ENCODE measurements around the gene SMDT1. TPM values are rescaled to one million over a fixed set of nuclear protein-coding genes. Genes with fewer than 3 reads are reported as not detected.

The SMDT1 gene
- total and polyA plus RNA-seq, 2 donors from 2014 or later = 113 to 264 TPM

- no peak for TF ChIP-seq CTCF (IDR thresholded peaks at IDR 0.05; ENCODE audit: borderline replicate concordance, extremely low read depth, insufficient read depth)
- intact Hi-C loops (cut with DNase I) = no loop called here
- Histone ChIP-seq H3K4me1 (ENCODE audit: control insufficient read depth in 2 of 3, insufficient read depth in 2 of 3, low read depth in 1 of 3, low read length in 3 of 3) (peaks cover 5 to 21% (median 11%) of the 10 kb centered on the region in 3 donors), H3K36me3 (ENCODE audit: control insufficient read depth in 2 of 3, insufficient read depth in 3 of 3, low read length in 3 of 3) (peaks cover 3 to 27% (median 11%) of the 10 kb centered on the region in 3 donors), H3K27me3 (ENCODE audit: control insufficient read depth, insufficient read depth, low read length) (no peaks in the 10 kb centered on the region), H3K4me3 (ENCODE audit: low read length in 3 of 3) (peak overlapping the region; percentile 89 to 97 (median 89)), H3K9ac (ENCODE audit: low read length in 3 of 3) (peak overlapping the region; percentile 42 to 83 (median 74)), H3K27ac (ENCODE audit: low read depth in 2 of 2, low read length in 2 of 2) (peak overlapping the region; percentile 94 to 99), H3K9me3 (ENCODE audit: control insufficient read depth in 2 of 3, insufficient read depth in 1 of 3, low read length in 3 of 3) (no peaks in the 10 kb centered on the region)
- FAIRE-seq (no peak), DNase-seq (peak in 3 of 5 donors; percentile 48 to 77 (median 64))
Measured at GRCh38 chr22:42080287-42080686, 787 bp downstream of the SMDT1 start.

GRCh38 chr22:42083119-42083518 lies 3.6 kb downstream of the SMDT1 start:
- TF ChIP-seq CTCF (IDR thresholded peaks at IDR 0.05; ENCODE audit: borderline replicate concordance, extremely low read depth, insufficient read depth) = no peak
- no peak for FAIRE-seq
- Histone ChIP-seq H3K36me3 (ENCODE audit: control insufficient read depth in 2 of 3, insufficient read depth in 3 of 3, low read length in 3 of 3) (peaks cover 11 to 47% (median 27%) of the 10 kb centered on the region in 3 donors), H3K4me3 (ENCODE audit: low read length in 3 of 3) (no peak overlapping the region), H3K9ac (ENCODE audit: low read length in 3 of 3) (no peak overlapping the region), H3K4me1 (ENCODE audit: control insufficient read depth in 2 of 3, insufficient read depth in 2 of 3, low read depth in 1 of 3, low read length in 3 of 3) (peaks cover 5 to 24% (median 10%) of the 10 kb centered on the region in 3 donors), H3K27ac (ENCODE audit: low read depth in 2 of 2, low read length in 2 of 2) (no peak overlapping the region), H3K27me3 (ENCODE audit: control insufficient read depth, insufficient read depth, low read length) (no peaks in the 10 kb centered on the region), H3K9me3 (ENCODE audit: control insufficient read depth in 2 of 3, insufficient read depth in 1 of 3, low read length in 3 of 3) (no peaks in the 10 kb centered on the region)
- DNase-seq = peak in 1 of 5 donors; percentile 5
- intact Hi-C loops (cut with DNase I) = no loop called here

- FAIRE-seq (no peak), DNase-seq (no peak)
- no peak for TF ChIP-seq CTCF (IDR thresholded peaks at IDR 0.05; ENCODE audit: borderline replicate concordance, extremely low read depth, insufficient read depth)
- H3K36me3 ChIP-seq (ENCODE audit: control insufficient read depth in 2 of 3, insufficient read depth in 3 of 3, low read length in 3 of 3) = peaks cover 11 to 54% (median 27%) of the 10 kb centered on the region in 3 donors
- H3K4me1 ChIP-seq (ENCODE audit: control insufficient read depth in 2 of 3, insufficient read depth in 2 of 3, low read depth in 1 of 3, low read length in 3 of 3) = peaks cover 0 to 14% (median 10%) of the 10 kb centered on the region in 3 donors
- H3K4me3 ChIP-seq (ENCODE audit: low read length in 3 of 3) = no peak overlapping the region
- no peak overlapping the region for H3K27ac ChIP-seq (ENCODE audit: low read depth in 2 of 2, low read length in 2 of 2)
- H3K9ac ChIP-seq (ENCODE audit: low read length in 3 of 3) = no peak overlapping the region
- intact Hi-C loops (cut with DNase I) = no loop called here
- H3K27me3 ChIP-seq (ENCODE audit: control insufficient read depth, insufficient read depth, low read length) = no peaks in the 10 kb centered on the region
- no peaks in the 10 kb centered on the region for H3K9me3 ChIP-seq (ENCODE audit: control insufficient read depth in 2 of 3, insufficient read depth in 1 of 3, low read length in 3 of 3)
Measured at GRCh38 chr22:42084874-42085273, 5.4 kb downstream of the SMDT1 start.

GRCh38 chr22:42086051-42086450 lies 6.6 kb downstream of the SMDT1 start:
- DNase-seq (no peak), FAIRE-seq (no peak)
- peaks cover 0 to 11% (median 6%) of the 10 kb centered on the region in 3 donors for H3K4me1 ChIP-seq (ENCODE audit: control insufficient read depth in 2 of 3, insufficient read depth in 2 of 3, low read depth in 1 of 3, low read length in 3 of 3)
- no peak overlapping the region for H3K9ac ChIP-seq (ENCODE audit: low read length in 3 of 3)
- no peaks in the 10 kb centered on the region for H3K9me3 ChIP-seq (ENCODE audit: control insufficient read depth in 2 of 3, insufficient read depth in 1 of 3, low read length in 3 of 3)
- no peak overlapping the region for H3K4me3 ChIP-seq (ENCODE audit: low read length in 3 of 3)
- intact Hi-C loops (cut with DNase I) = no loop called here
- H3K27me3 ChIP-seq (ENCODE audit: control insufficient read depth, insufficient read depth, low read length) = no peaks in the 10 kb centered on the region
- H3K27ac ChIP-seq (ENCODE audit: low read depth in 2 of 2, low read length in 2 of 2) = peak overlapping the region in 1 of 2 donors; percentile 16
- peaks cover 11 to 54% (median 27%) of the 10 kb centered on the region in 3 donors for H3K36me3 ChIP-seq (ENCODE audit: control insufficient read depth in 2 of 3, insufficient read depth in 3 of 3, low read length in 3 of 3)
- TF ChIP-seq CTCF (IDR thresholded peaks at IDR 0.05; ENCODE audit: borderline replicate concordance, extremely low read depth, insufficient read depth) = no peak

All from kidney (tissue), 14 donors.